Measurements from ENCODE around the gene SMIM44. TPM values are rescaled to one million over a fixed set of nuclear protein-coding genes. Genes with fewer than 3 reads are reported as not detected.
A peak's percentile ranks its signal among the peaks of the same experiment; 100 is the strongest.

SMIM44 gene
- total RNA-seq, 1 donor from 2014 or later: not detected

GRCh38 chr19:3476830-3477229, 6.4 kb downstream of the SMIM44 start:
- no peak for DNase-seq
- TF ChIP-seq CTCF (IDR thresholded peaks at IDR 0.05; ENCODE audit: partially characterized antibody, unreplicated experiment): no peak
- no peaks in the 10 kb centered on the region for H3K36me3 Mint-ChIP-seq (ENCODE audit: unreplicated experiment)
- H3K4me3 Mint-ChIP-seq (ENCODE audit: unreplicated experiment): no peak overlapping the region
- no peak overlapping the region for H3K27ac Mint-ChIP-seq (ENCODE audit: unreplicated experiment)
- H3K4me1 Mint-ChIP-seq (ENCODE audit: low read depth, unreplicated experiment): no peaks in the 10 kb centered on the region
- H3K9me3 Mint-ChIP-seq (ENCODE audit: unreplicated experiment): peaks cover 2% of the 10 kb centered on the region
- peaks cover under 1% of the 10 kb centered on the region for H3K27me3 Mint-ChIP-seq (ENCODE audit: unreplicated experiment)

GRCh38 chr19:3475449-3475848, 7.8 kb downstream of the SMIM44 start:
- H3K27ac Mint-ChIP-seq (ENCODE audit: unreplicated experiment): no peak overlapping the region
- peaks cover 7% of the 10 kb centered on the region for H3K27me3 Mint-ChIP-seq (ENCODE audit: unreplicated experiment)
- peaks cover 2% of the 10 kb centered on the region for H3K9me3 Mint-ChIP-seq (ENCODE audit: unreplicated experiment)
- no peaks in the 10 kb centered on the region for H3K36me3 Mint-ChIP-seq (ENCODE audit: unreplicated experiment)
- DNase-seq: no peak
- H3K4me3 Mint-ChIP-seq (ENCODE audit: unreplicated experiment): no peak overlapping the region
- TF ChIP-seq CTCF (IDR thresholded peaks at IDR 0.05; ENCODE audit: partially characterized antibody, unreplicated experiment): no peak
- no peaks in the 10 kb centered on the region for H3K4me1 Mint-ChIP-seq (ENCODE audit: low read depth, unreplicated experiment)

GRCh38 chr19:3474614-3475013, 8.6 kb downstream of the SMIM44 start:
- Mint-ChIP-seq H3K36me3 (ENCODE audit: unreplicated experiment) (no peaks in the 10 kb centered on the region), H3K27ac (ENCODE audit: unreplicated experiment) (no peak overlapping the region)

GRCh38 chr19:3474010-3474409, 9.2 kb downstream of the SMIM44 start:
- Mint-ChIP-seq H3K27me3 (ENCODE audit: unreplicated experiment) (peaks cover 12% of the 10 kb centered on the region), H3K4me1 (ENCODE audit: low read depth, unreplicated experiment) (no peaks in the 10 kb centered on the region), H3K36me3 (ENCODE audit: unreplicated experiment) (no peaks in the 10 kb centered on the region), H3K4me3 (ENCODE audit: unreplicated experiment) (no peak overlapping the region), H3K27ac (ENCODE audit: unreplicated experiment) (no peak overlapping the region), H3K9me3 (ENCODE audit: unreplicated experiment) (peaks cover 2% of the 10 kb centered on the region)
- DNase-seq: no peak
- no peak for TF ChIP-seq CTCF (IDR thresholded peaks at IDR 0.05; ENCODE audit: partially characterized antibody, unreplicated experiment)

More at GRCh38 chr19:3474614-3475013, 8.6 kb downstream of the SMIM44 start:
- no peak overlapping the region for H3K4me3 Mint-ChIP-seq (ENCODE audit: unreplicated experiment)
- no peak for DNase-seq
- H3K27me3 Mint-ChIP-seq (ENCODE audit: unreplicated experiment): peaks cover 12% of the 10 kb centered on the region
- H3K4me1 Mint-ChIP-seq (ENCODE audit: low read depth, unreplicated experiment): no peaks in the 10 kb centered on the region
- TF ChIP-seq CTCF (IDR thresholded peaks at IDR 0.05; ENCODE audit: partially characterized antibody, unreplicated experiment): no peak
- H3K9me3 Mint-ChIP-seq (ENCODE audit: unreplicated experiment): peaks cover 2% of the 10 kb centered on the region

- Mint-ChIP-seq H3K36me3 (ENCODE audit: unreplicated experiment) (no peaks in the 10 kb centered on the region), H3K4me1 (ENCODE audit: low read depth, unreplicated experiment) (no peaks in the 10 kb centered on the region), H3K4me3 (ENCODE audit: unreplicated experiment) (no peak overlapping the region), H3K9me3 (ENCODE audit: unreplicated experiment) (peaks cover 3% of the 10 kb centered on the region), H3K27ac (ENCODE audit: unreplicated experiment) (no peak overlapping the region), H3K27me3 (ENCODE audit: unreplicated experiment) (peaks cover 16% of the 10 kb centered on the region)
- peak; percentile 54 for DNase-seq
- TF ChIP-seq CTCF (IDR thresholded peaks at IDR 0.05; ENCODE audit: partially characterized antibody, unreplicated experiment): peak; percentile 77
Observed at GRCh38 chr19:3471954-3472655, 11.1 kb downstream of the SMIM44 start.
